HCT116 (cell line): ENCODE measurements around the gene OPCML. TPM values are rescaled to one million over a fixed set of nuclear protein-coding genes. Genes with fewer than 3 reads are reported as not detected.

ENCODE experiments used
- ATAC-seq: fragments of 200-7000 bp; cut with Tn5 transposase; 2 replicates; pipeline ENCODE4 v1.9.1; 2020; ENCODE audit warnings: mild to moderate bottlenecking, moderate library complexity
- BruUV-seq: library from RNA; stranded (reverse); fragments of 400-500 nt; replicated peaks from 2 replicates; lab custom pipeline; 2021; lab: Mats Ljungman, UMichigan
- CTCF ChIA-PET: fragments of 300-600 bp; sonication (Branson Sonifier 250); formaldehyde crosslinking; loops from one replicate; lab custom pipeline; 2021; ENCODE audit warnings: antibody characterized with exemption; lab: Charles Lee
- POLR2A ChIA-PET: fragments of 300-600, 350-600 bp; sonication (Branson Sonifier 250); formaldehyde crosslinking; loops from one replicate; lab custom pipeline; 2021; ENCODE audit warnings: antibody characterized with exemption; lab: Charles Lee
- RAD21 ChIA-PET, 2 experiments: fragments of 300-600 bp; sonication (Branson Sonifier 250); formaldehyde crosslinking; loops; one replicate each; lab custom pipeline; 2023; ENCODE audit warnings: low total read pairs in 2 of 2; ENCODE audit not compliant: uncharacterized antibody in 2 of 2, unreplicated experiment in 2 of 2, low non-redundant PET in 1 of 2; lab: Charles Lee
- DNase-seq: peaks from one replicate; pipeline ENCODE4 v3.0.0-alpha.2; 2010; ENCODE audit warnings: low read depth, low spot score
- H2AFZ ChIP-seq: fragments of 200-600 bp; shearing (Covaris generic), sonication (generic); 2 replicates; pipeline ENCODE4 v1.6.1; 2017; ENCODE audit warnings: low read depth, mixed run types, mixed read lengths, antibody characterized with exemption, low read length; ENCODE audit not compliant: poor library complexity, severe bottlenecking
- H3K27ac ChIP-seq: 2 replicates; pipeline ENCODE4 v1.5.1; 2012; ENCODE audit warnings: low read depth, low read length
- H3K27me3 ChIP-seq: fragments of 200-600 bp; sonication (generic); 2 replicates; pipeline ENCODE4 v1.6.1; 2016; ENCODE audit warnings: mixed run types, low read length, mixed read lengths; ENCODE audit not compliant: insufficient read depth
- H3K36me3 ChIP-seq, 2 experiments: fragments of 200-500 bp in 1 of 2; fragments of 200-600 bp in 1 of 2; sonication (Bioruptor generic) in 1 of 2; sonication (generic) in 1 of 2; 2 replicates each; pipeline versions ENCODE4 v1.5.1 to v1.6.1; 2014 to 2016; ENCODE audit warnings: low read length in 2 of 2, inconsistent platforms in 1 of 2, mixed read lengths in 1 of 2, mixed run types in 1 of 2; ENCODE audit not compliant: insufficient read depth in 2 of 2, control insufficient read depth in 1 of 2
- H3K4me1 ChIP-seq, 2 experiments: fragments of 200-600 bp in 1 of 2; sonication (generic) in 1 of 2; 2 replicates each; pipeline versions ENCODE4 v1.5.1 to v1.6.1; 2012 to 2017; ENCODE audit warnings: low read length in 2 of 2, inconsistent platforms in 1 of 2, mild to moderate bottlenecking in 1 of 2, mixed read lengths in 1 of 2, mixed run types in 1 of 2, moderate library complexity in 1 of 2; ENCODE audit not compliant: insufficient read depth in 2 of 2, control insufficient read depth in 1 of 2
- H3K4me2 ChIP-seq: fragments of 200-600 bp; sonication (generic); 2 replicates; pipeline ENCODE4 v1.6.1; 2017; ENCODE audit warnings: mixed run types, low read length, mixed read lengths
- H3K4me3 ChIP-seq, 2 experiments: fragments of 200-600 bp in 1 of 2; sonication (generic) in 1 of 2; replicated peaks in 1 of 2; 2 replicates each; pipeline ENCODE4 v1.5.1; 2011 to 2016; ENCODE audit warnings: low read length in 2 of 2, control low read depth in 1 of 2, low read depth in 1 of 2, mild to moderate bottlenecking in 1 of 2, mixed read lengths in 1 of 2, mixed run types in 1 of 2
- H3K79me2 ChIP-seq: fragments of 200-600 bp; sonication (generic); 2 replicates; pipeline ENCODE4 v1.6.1; 2017; ENCODE audit warnings: mild to moderate bottlenecking, mixed run types, low read length, moderate library complexity, mixed read lengths; ENCODE audit not compliant: insufficient read depth
- H3K9ac ChIP-seq: fragments of 200-600 bp; sonication (generic); 2 replicates; pipeline ENCODE4 v1.6.1; 2016; ENCODE audit warnings: low read length, mixed read lengths
- H3K9me2 ChIP-seq: fragments of 200-600 bp; sonication (generic), shearing (Covaris generic); 2 replicates; pipeline ENCODE4 v1.6.1; 2017; ENCODE audit warnings: mixed run types, mild to moderate bottlenecking, moderate library complexity; ENCODE audit not compliant: insufficient read depth
- H3K9me3 ChIP-seq, 2 experiments: fragments of 200-500 bp in 1 of 2; fragments of 200-600 bp in 1 of 2; sonication (Bioruptor generic) in 1 of 2; sonication (generic) in 1 of 2; 2 replicates each; pipeline ENCODE4 v1.6.1; 2014 to 2017; ENCODE audit warnings: low read length in 2 of 2, mixed read lengths in 2 of 2, inconsistent platforms in 1 of 2, low read depth in 1 of 2, mild to moderate bottlenecking in 1 of 2, mixed run types in 1 of 2, moderate library complexity in 1 of 2; ENCODE audit not compliant: control insufficient read depth in 1 of 2, insufficient read depth in 1 of 2
- H4K20me1 ChIP-seq: fragments of 200-600 bp; sonication (generic), shearing (Covaris generic); 2 replicates; pipeline ENCODE4 v1.6.1; 2017; ENCODE audit warnings: mixed run types, mild to moderate bottlenecking, moderate library complexity; ENCODE audit not compliant: insufficient read depth
- CBX3 ChIP-seq: IDR thresholded peaks from 2 replicates; pipeline ENCODE4 v1.6.1; 2012; ENCODE audit warnings: low read depth
- ELF1 ChIP-seq: IDR thresholded peaks from 2 replicates; pipeline ENCODE4 v1.6.1; 2012; ENCODE audit warnings: low read depth, borderline replicate concordance
- RAD21 ChIP-seq: IDR thresholded peaks from 2 replicates; pipeline ENCODE4 v1.6.1; 2012; ENCODE audit warnings: low read depth, mild to moderate bottlenecking
- SP1 ChIP-seq: IDR thresholded peaks from 2 replicates; pipeline ENCODE4 v1.6.1; 2012; ENCODE audit warnings: low read depth
- YY1 ChIP-seq: IDR thresholded peaks from 2 replicates; pipeline ENCODE4 v1.6.1; 2011; ENCODE audit warnings: low read length, low read depth, moderate library complexity, mild to moderate bottlenecking; ENCODE audit not compliant: insufficient replicate concordance; ENCODE audit errors: extremely low read depth
- ZFX ChIP-seq: fragments of 450-650 bp; IDR thresholded peaks from 2 replicates; pipeline ENCODE4 v1.6.1; 2017
- intact Hi-C: fragments of 100-400 bp; cut with micrococcal nuclease; formaldehyde crosslinking; loops from 2 replicates; pipeline ENCODE4 v1.10.0; 2022
- total RNA-seq: library from RNA; stranded (reverse); gene quantifications from one replicate; pipeline ENCODE4 v1.2.1, GENCODE V29; 2021; ENCODE audit not compliant: unreplicated experiment
- TF ChIP-seq, protein P1 (sequence below): IDR thresholded peaks from 2 replicates; pipeline ENCODE4 v1.6.1; 2011; ENCODE audit warnings: mild to moderate bottlenecking, low read length, moderate library complexity; ENCODE audit not compliant: insufficient replicate concordance; ENCODE audit errors: extremely low read depth
- TF ChIP-seq, protein P2 (sequence below): IDR thresholded peaks from 2 replicates; pipeline ENCODE4 v1.6.1; 2012
- TF ChIP-seq, protein P3 (sequence below): IDR thresholded peaks from 2 replicates; pipeline ENCODE4 v1.6.1; 2012

The OPCML gene
- total RNA-seq, 1 experiment from 2014 or later: not detected

DNA sequence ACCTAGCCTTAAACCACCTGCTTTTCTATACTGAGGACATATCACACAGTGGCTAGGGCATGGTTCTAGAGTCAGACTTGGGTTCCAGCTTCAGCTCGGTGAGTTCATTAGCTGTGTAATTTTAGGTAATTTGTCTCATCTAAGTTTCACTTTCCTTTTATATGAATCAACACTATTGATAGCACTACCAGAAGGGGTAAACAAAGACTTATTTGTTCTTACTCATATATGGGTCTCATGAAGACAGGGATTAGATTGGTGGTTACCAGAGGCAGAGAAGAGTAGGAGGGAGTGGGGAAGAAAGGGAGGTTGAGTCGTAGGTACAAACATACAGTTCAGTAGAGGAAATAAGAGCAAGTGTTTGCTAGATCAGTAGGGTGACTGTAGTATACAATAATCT lies 924.7 kb downstream of the OPCML start:
- DNase-seq (no peak), ATAC-seq (no peak)
- no peak overlapping the region for H3K27ac ChIP-seq
- peaks cover 9 to 14% of the 10 kb centered on the region in 2 experiments; a peak in 2 of 4 replicates for H3K9me3 ChIP-seq
- TF ChIP-seq, protein P1, sequence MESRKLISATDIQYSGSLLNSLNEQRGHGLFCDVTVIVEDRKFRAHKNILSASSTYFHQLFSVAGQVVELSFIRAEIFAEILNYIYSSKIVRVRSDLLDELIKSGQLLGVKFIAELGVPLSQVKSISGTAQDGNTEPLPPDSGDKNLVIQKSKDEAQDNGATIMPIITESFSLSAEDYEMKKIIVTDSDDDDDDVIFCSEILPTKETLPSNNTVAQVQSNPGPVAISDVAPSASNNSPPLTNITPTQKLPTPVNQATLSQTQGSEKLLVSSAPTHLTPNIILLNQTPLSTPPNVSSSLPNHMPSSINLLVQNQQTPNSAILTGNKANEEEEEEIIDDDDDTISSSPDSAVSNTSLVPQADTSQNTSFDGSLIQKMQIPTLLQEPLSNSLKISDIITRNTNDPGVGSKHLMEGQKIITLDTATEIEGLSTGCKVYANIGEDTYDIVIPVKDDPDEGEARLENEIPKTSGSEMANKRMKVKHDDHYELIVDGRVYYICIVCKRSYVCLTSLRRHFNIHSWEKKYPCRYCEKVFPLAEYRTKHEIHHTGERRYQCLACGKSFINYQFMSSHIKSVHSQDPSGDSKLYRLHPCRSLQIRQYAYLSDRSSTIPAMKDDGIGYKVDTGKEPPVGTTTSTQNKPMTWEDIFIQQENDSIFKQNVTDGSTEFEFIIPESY: no peak
- no peak for TF ChIP-seq ELF1
- no peak for TF ChIP-seq CBX3
- TF ChIP-seq SP1: no peak
- TF ChIP-seq, protein P2, sequence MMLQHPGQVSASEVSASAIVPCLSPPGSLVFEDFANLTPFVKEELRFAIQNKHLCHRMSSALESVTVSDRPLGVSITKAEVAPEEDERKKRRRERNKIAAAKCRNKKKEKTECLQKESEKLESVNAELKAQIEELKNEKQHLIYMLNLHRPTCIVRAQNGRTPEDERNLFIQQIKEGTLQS: no peak
- no peak for TF ChIP-seq ZFX
- TF ChIP-seq, protein P3, sequence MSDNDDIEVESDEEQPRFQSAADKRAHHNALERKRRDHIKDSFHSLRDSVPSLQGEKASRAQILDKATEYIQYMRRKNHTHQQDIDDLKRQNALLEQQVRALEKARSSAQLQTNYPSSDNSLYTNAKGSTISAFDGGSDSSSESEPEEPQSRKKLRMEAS: no peak
- TF ChIP-seq YY1: no peak
- TF ChIP-seq RAD21: no peak
- no peaks in the 10 kb centered on the region for H3K79me2 ChIP-seq
- H3K4me2 ChIP-seq: no peak overlapping the region
- no peak overlapping the region for H3K4me3 ChIP-seq
- POLR2A ChIA-PET: no interaction called here
- CTCF ChIA-PET: no interaction called here
- H4K20me1 ChIP-seq: no peaks in the 10 kb centered on the region
- BruUV-seq: no TSS peak
- no peak overlapping the region for H2AFZ ChIP-seq
- H3K9me2 ChIP-seq: no peaks in the 10 kb centered on the region
- H3K36me3 ChIP-seq: no peaks in the 10 kb centered on the region
- no peaks in the 10 kb centered on the region for H3K27me3 ChIP-seq
- intact Hi-C loops: no loop called here
- H3K4me1 ChIP-seq: no peaks in the 10 kb centered on the region
- RAD21 ChIA-PET: no interaction called here
- H3K9ac ChIP-seq: no peak overlapping the region
